ENCODE data around the gene MVK.

- TF ChIP-seq CTCF (IDR thresholded peaks at IDR 0.05) (no peak), POLR2AphosphoS5 (IDR thresholded peaks at IDR 0.05) (no peak), POLR2A (IDR thresholded peaks at IDR 0.05) (no peak)
Observed at GRCh38 chr12:109553483-109553882, 20.1 kb upstream of the MVK start.

All from stomach (tissue), 4 donors.